ENCODE measurements around the gene PSKH1.

Gene PSKH1

GRCh38 chr16:67884684-67885083 lies 8.4 kb upstream of the PSKH1 start, which contains the start of gene NRN1L:
TSS of gene NRN1L (plus strand) at chr16:67884885. CDS start at chr16:67884904, 19 bp downstream.
- TF ChIP-seq, protein P1, sequence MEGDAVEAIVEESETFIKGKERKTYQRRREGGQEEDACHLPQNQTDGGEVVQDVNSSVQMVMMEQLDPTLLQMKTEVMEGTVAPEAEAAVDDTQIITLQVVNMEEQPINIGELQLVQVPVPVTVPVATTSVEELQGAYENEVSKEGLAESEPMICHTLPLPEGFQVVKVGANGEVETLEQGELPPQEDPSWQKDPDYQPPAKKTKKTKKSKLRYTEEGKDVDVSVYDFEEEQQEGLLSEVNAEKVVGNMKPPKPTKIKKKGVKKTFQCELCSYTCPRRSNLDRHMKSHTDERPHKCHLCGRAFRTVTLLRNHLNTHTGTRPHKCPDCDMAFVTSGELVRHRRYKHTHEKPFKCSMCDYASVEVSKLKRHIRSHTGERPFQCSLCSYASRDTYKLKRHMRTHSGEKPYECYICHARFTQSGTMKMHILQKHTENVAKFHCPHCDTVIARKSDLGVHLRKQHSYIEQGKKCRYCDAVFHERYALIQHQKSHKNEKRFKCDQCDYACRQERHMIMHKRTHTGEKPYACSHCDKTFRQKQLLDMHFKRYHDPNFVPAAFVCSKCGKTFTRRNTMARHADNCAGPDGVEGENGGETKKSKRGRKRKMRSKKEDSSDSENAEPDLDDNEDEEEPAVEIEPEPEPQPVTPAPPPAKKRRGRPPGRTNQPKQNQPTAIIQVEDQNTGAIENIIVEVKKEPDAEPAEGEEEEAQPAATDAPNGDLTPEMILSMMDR (IDR thresholded peaks at IDR 0.05; ENCODE audit: low read depth, low read length, missing control alignments): no peak
- peak; percentile 69 for DNase-seq (ENCODE audit: low read depth)
- no peak within 1 kb of the TSS for H3K4me3 ChIP-seq (ENCODE audit: low read depth, low read length)
- in situ Hi-C loops (cut with HindIII; ENCODE audit: low sequenced_read_pairs): no loop called here

- TF ChIP-seq, protein P1 (IDR thresholded peaks at IDR 0.05; ENCODE audit: low read depth, low read length, missing control alignments): no peak
- in situ Hi-C loops (cut with HindIII; ENCODE audit: low sequenced_read_pairs): no loop called here
- H3K4me3 ChIP-seq (ENCODE audit: low read depth, low read length): no peak overlapping the region
- DNase-seq (ENCODE audit: low read depth): no peak
Observed at GRCh38 chr16:67885545-67885944, 7.5 kb upstream of the PSKH1 start.

- H3K4me3 ChIP-seq (ENCODE audit: low read depth, low read length): no peak overlapping the region
- in situ Hi-C loops (cut with HindIII; ENCODE audit: low sequenced_read_pairs): no loop called here
- TF ChIP-seq, protein P1 (IDR thresholded peaks at IDR 0.05; ENCODE audit: low read depth, low read length, missing control alignments): no peak
Observed at GRCh38 chr16:67885976-67886375, 7.1 kb upstream of the PSKH1 start.

GRCh38 chr16:67886387-67886786 lies 6.7 kb upstream of the PSKH1 start:
- TF ChIP-seq, protein P1 (IDR thresholded peaks at IDR 0.05; ENCODE audit: low read depth, low read length, missing control alignments): no peak
- no peak overlapping the region for H3K4me3 ChIP-seq (ENCODE audit: low read depth, low read length)
- no peak for DNase-seq (ENCODE audit: low read depth)
- in situ Hi-C loops (cut with HindIII; ENCODE audit: low sequenced_read_pairs): no loop called here

More at GRCh38 chr16:67885976-67886375, 7.1 kb upstream of the PSKH1 start:
- no peak for DNase-seq (ENCODE audit: low read depth)

- in situ Hi-C loops (cut with HindIII; ENCODE audit: low sequenced_read_pairs): no loop called here
- DNase-seq (ENCODE audit: low read depth): no peak
- TF ChIP-seq, protein P1 (IDR thresholded peaks at IDR 0.05; ENCODE audit: low read depth, low read length, missing control alignments): no peak
- no peak overlapping the region for H3K4me3 ChIP-seq (ENCODE audit: low read depth, low read length)
Observed at GRCh38 chr16:67888331-67888730, 4.7 kb upstream of the PSKH1 start.

DNA sequence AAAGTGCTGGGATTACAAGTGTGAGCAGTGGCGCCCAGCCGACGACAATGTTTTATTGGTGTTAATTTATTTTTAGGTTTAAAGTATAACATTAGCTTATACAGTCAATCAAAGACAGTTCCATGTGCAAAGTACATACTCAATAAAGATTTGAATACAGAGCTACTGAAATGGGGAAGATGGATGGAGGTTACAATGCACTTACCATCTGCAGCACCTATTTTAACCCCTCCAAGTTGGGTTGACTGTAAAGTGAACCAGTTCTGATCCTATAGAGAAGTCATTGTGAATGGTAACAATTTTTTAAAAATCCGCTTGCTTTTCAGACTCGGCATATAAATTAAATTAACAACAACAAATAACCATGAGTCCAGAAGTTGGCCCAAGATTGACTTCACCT lies 679 bp upstream of the PSKH1 start:
- in situ Hi-C loops (cut with HindIII; ENCODE audit: low sequenced_read_pairs): no loop called here
- peak overlapping the region; percentile 32 for H3K4me3 ChIP-seq (ENCODE audit: low read depth, low read length)
- DNase-seq (ENCODE audit: low read depth): no peak
- TF ChIP-seq, protein P1 (IDR thresholded peaks at IDR 0.05; ENCODE audit: low read depth, low read length, missing control alignments): no peak

All from astrocyte of the cerebellum (primary cell).